ENCODE results near the gene MAPK4.

The MAPK4 gene

GRCh38 chr18:50665519-50665918, 105.6 kb downstream of the MAPK4 start:
- TF ChIP-seq CTCF (IDR thresholded peaks at IDR 0.05) = no peak
- Mint-ChIP-seq H3K9me3 (peaks cover 16% of the 10 kb centered on the region), H3K36me3 (ENCODE audit: low read depth) (peaks cover 31% of the 10 kb centered on the region), H3K27ac (no peak overlapping the region), H3K27me3 (ENCODE audit: low read depth, poor library complexity) (peaks cover 4% of the 10 kb centered on the region), H3K4me3 (peak overlapping the region; percentile 23), H3K4me1 (peaks cover 74% of the 10 kb centered on the region)
- DNase-seq = peak; percentile 54

GRCh38 chr18:50666536-50666935, 106.6 kb downstream of the MAPK4 start:
- Mint-ChIP-seq H3K36me3 (ENCODE audit: low read depth) (peaks cover 31% of the 10 kb centered on the region), H3K9me3 (peaks cover 8% of the 10 kb centered on the region), H3K27me3 (ENCODE audit: low read depth, poor library complexity) (peaks cover 4% of the 10 kb centered on the region), H3K4me1 (peaks cover 75% of the 10 kb centered on the region), H3K4me3 (no peak overlapping the region), H3K27ac (no peak overlapping the region)
- no peak for TF ChIP-seq CTCF (IDR thresholded peaks at IDR 0.05)
- no peak for DNase-seq

GRCh38 chr18:50671376-50671775, 111.5 kb downstream of the MAPK4 start:
- Mint-ChIP-seq H3K4me3 (peak overlapping the region; percentile 13), H3K4me1 (peaks cover 63% of the 10 kb centered on the region), H3K27ac (peak overlapping the region; percentile 98), H3K36me3 (ENCODE audit: low read depth) (peaks cover 15% of the 10 kb centered on the region), H3K27me3 (ENCODE audit: low read depth, poor library complexity) (peaks cover 4% of the 10 kb centered on the region), H3K9me3 (peaks cover 5% of the 10 kb centered on the region)
- DNase-seq = no peak
- no peak for TF ChIP-seq CTCF (IDR thresholded peaks at IDR 0.05)

GRCh38 chr18:50674307-50674980, 114.6 kb downstream of the MAPK4 start:
- no peak for TF ChIP-seq CTCF (IDR thresholded peaks at IDR 0.05)
- H3K4me3 Mint-ChIP-seq = no peak overlapping the region
- H3K36me3 Mint-ChIP-seq (ENCODE audit: low read depth) = peaks cover 15% of the 10 kb centered on the region
- H3K27ac Mint-ChIP-seq = peak overlapping the region; percentile 88
- H3K4me1 Mint-ChIP-seq = peaks cover 43% of the 10 kb centered on the region
- DNase-seq = no peak
- H3K9me3 Mint-ChIP-seq = peaks cover 13% of the 10 kb centered on the region
- peaks cover 3% of the 10 kb centered on the region for H3K27me3 Mint-ChIP-seq (ENCODE audit: low read depth, poor library complexity)

GRCh38 chr18:50675043-50675442, 115.2 kb downstream of the MAPK4 start:
- Mint-ChIP-seq H3K36me3 (ENCODE audit: low read depth) (peaks cover 12% of the 10 kb centered on the region), H3K27ac (no peak overlapping the region), H3K4me3 (no peak overlapping the region), H3K9me3 (peaks cover 13% of the 10 kb centered on the region), H3K27me3 (ENCODE audit: low read depth, poor library complexity) (peaks cover 3% of the 10 kb centered on the region), H3K4me1 (peaks cover 40% of the 10 kb centered on the region)
- no peak for TF ChIP-seq CTCF (IDR thresholded peaks at IDR 0.05)
- no peak for DNase-seq

- Mint-ChIP-seq H3K4me3 (no peak overlapping the region), H3K4me1 (peaks cover 15% of the 10 kb centered on the region), H3K27ac (no peak overlapping the region), H3K36me3 (ENCODE audit: low read depth) (peaks cover 27% of the 10 kb centered on the region), H3K27me3 (ENCODE audit: low read depth, poor library complexity) (peaks cover 3% of the 10 kb centered on the region), H3K9me3 (peaks cover 17% of the 10 kb centered on the region)
- no peak for DNase-seq
- no peak for TF ChIP-seq CTCF (IDR thresholded peaks at IDR 0.05)
Measured at GRCh38 chr18:50678651-50679050, 118.8 kb downstream of the MAPK4 start.
